ENCODE results near the gene TEP1. TPM values are rescaled to one million over a fixed set of nuclear protein-coding genes. Genes with fewer than 3 reads are reported as not detected.

Gene TEP1
- total RNA-seq, 4 donors from 2014 or later, result 91.6 to 138 (median 110) TPM

GRCh38 chr14:20347747-20348146 lies 65.6 kb downstream of the TEP1 start:
- no peak overlapping the region for H3K27ac ChIP-seq
- H3K36me3 ChIP-seq, result peaks cover 0 to 30% (median 0%) of the 10 kb centered on the region in 3 donors

DNA sequence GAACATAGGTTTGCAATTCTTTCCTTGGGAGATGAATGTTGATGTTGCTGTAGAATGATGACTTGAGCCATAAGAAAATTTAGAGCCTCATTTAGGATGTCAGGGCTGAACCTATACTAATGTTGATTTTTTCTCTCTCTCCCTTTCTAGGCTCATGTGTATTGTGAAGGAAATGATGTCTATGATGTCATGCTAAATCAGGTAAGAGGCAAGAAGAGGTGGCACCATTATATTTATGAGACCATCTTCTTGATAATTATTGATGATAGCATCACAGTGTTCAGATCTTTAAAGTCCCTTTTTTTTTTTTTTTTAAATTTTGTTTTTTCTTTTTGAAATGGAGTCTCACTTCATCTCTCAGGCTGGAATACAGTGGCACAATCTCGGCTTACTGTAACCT lies 66.6 kb downstream of the TEP1 start:
- peaks cover 0 to 21% (median 0%) of the 10 kb centered on the region in 3 donors for H3K36me3 ChIP-seq
- peaks cover 0 to 5% (median 0%) of the 10 kb centered on the region in 4 donors for H3K4me1 ChIP-seq
- H3K4me3 ChIP-seq, result no peak overlapping the region
- TF ChIP-seq, protein P1, sequence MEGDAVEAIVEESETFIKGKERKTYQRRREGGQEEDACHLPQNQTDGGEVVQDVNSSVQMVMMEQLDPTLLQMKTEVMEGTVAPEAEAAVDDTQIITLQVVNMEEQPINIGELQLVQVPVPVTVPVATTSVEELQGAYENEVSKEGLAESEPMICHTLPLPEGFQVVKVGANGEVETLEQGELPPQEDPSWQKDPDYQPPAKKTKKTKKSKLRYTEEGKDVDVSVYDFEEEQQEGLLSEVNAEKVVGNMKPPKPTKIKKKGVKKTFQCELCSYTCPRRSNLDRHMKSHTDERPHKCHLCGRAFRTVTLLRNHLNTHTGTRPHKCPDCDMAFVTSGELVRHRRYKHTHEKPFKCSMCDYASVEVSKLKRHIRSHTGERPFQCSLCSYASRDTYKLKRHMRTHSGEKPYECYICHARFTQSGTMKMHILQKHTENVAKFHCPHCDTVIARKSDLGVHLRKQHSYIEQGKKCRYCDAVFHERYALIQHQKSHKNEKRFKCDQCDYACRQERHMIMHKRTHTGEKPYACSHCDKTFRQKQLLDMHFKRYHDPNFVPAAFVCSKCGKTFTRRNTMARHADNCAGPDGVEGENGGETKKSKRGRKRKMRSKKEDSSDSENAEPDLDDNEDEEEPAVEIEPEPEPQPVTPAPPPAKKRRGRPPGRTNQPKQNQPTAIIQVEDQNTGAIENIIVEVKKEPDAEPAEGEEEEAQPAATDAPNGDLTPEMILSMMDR (IDR thresholded peaks at IDR 0.05), result no peak
- TF ChIP-seq POLR2A (IDR thresholded peaks at IDR 0.05), result no peak
- no peaks in the 10 kb centered on the region for H3K9me3 ChIP-seq
- DNase-seq, result no peak
- no peaks in the 10 kb centered on the region for H3K27me3 ChIP-seq
- H3K27ac ChIP-seq, result no peak overlapping the region

More at GRCh38 chr14:20347747-20348146, 65.6 kb downstream of the TEP1 start:
- TF ChIP-seq, protein P1 (IDR thresholded peaks at IDR 0.05), result no peak
- no peak for TF ChIP-seq POLR2A (IDR thresholded peaks at IDR 0.05)
- no peaks in the 10 kb centered on the region for H3K27me3 ChIP-seq
- H3K4me1 ChIP-seq, result peaks cover 0 to 5% (median 0%) of the 10 kb centered on the region in 4 donors
- no peaks in the 10 kb centered on the region for H3K9me3 ChIP-seq
- H3K4me3 ChIP-seq, result no peak overlapping the region
- no peak for DNase-seq

DNA sequence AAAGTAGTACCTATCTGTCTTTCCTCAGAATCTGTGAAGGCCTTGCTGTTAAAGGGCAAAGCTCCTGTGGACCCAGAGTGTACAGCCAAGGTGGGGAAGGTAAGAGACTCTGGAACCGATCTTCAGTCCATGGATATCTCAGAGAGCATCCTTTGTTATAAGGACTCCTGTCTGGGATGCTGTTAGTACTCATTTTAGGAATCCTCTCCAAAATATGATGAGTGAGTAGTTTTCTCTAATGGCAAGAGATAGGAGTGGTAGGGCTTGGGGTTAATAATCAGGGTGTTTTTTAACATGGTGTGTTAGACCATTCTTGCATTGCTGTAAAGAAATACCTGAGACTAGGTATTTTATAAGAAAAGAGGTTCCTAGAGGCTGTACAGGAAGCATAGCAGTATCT lies 67.9 kb downstream of the TEP1 start:
- Histone ChIP-seq H3K4me3 (no peak overlapping the region), H3K27ac (no peak overlapping the region), H3K4me1 (peaks cover 0 to 5% (median 0%) of the 10 kb centered on the region in 4 donors), H3K9me3 (no peaks in the 10 kb centered on the region), H3K36me3 (peaks cover 0 to 13% (median 0%) of the 10 kb centered on the region in 3 donors), H3K27me3 (no peaks in the 10 kb centered on the region)
- DNase-seq, result no peak
- TF ChIP-seq POLR2A (IDR thresholded peaks at IDR 0.05), result no peak
- TF ChIP-seq, protein P1 (IDR thresholded peaks at IDR 0.05), result no peak

DNA sequence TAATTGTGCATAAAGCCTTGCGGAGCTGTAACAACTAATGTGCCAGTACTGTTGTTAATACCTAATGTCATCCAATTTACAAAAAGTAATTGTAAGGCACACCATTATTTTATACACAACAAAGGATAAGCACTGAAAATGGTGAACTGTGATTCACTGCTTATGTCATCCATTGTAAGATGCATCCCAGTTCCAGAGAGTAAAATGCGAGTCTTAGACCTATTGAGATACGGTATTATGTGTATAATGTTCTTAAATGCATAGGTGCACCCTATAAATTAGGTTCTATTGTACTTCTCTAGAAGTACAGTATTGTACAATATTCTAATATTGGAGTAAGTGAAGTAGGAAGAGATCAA lies 69.5 kb downstream of the TEP1 start:
- Histone ChIP-seq H3K27ac (peak overlapping the region; percentile 89 to 94 (median 90)), H3K4me3 (peak overlapping the region; percentile 66 to 80 (median 71)), H3K4me1 (peaks cover 0 to 5% (median 0%) of the 10 kb centered on the region in 4 donors), H3K36me3 (peaks cover 0 to 7% (median 0%) of the 10 kb centered on the region in 3 donors), H3K27me3 (no peaks in the 10 kb centered on the region), H3K9me3 (no peaks in the 10 kb centered on the region)
- no peak for DNase-seq
- TF ChIP-seq, protein P1 (IDR thresholded peaks at IDR 0.05), result peak in 1 of 6 experiments; percentile 22
- TF ChIP-seq POLR2A (IDR thresholded peaks at IDR 0.05), result no peak

GRCh38 chr14:20343092-20343861 lies 70.0 kb downstream of the TEP1 start, which contains the start of gene PARP2:
Gene PARP2, plus strand, starts transcription at chr14:20343635. Its CDS starts 7 bp downstream, at chr14:20343642.
- no peaks in the 10 kb centered on the region for H3K9me3 ChIP-seq
- peaks cover 0 to 5% (median 0%) of the 10 kb centered on the region in 4 donors for H3K4me1 ChIP-seq
- H3K36me3 ChIP-seq, result peaks cover 0 to 7% (median 0%) of the 10 kb centered on the region in 3 donors
- H3K27me3 ChIP-seq, result no peaks in the 10 kb centered on the region
- peak; percentile 92 to 97 (median 96) for DNase-seq
- peak within 1 kb of the TSS; percentile 66 to 80 (median 71) for H3K4me3 ChIP-seq
- TF ChIP-seq, protein P1 (IDR thresholded peaks at IDR 0.05), result peak in 2 of 6 experiments; percentile 7 to 16
- TF ChIP-seq POLR2A (IDR thresholded peaks at IDR 0.05), result peak; percentile 94 to 99
- peak within 1 kb of the TSS; percentile 89 to 94 (median 90) for H3K27ac ChIP-seq

Measured in Peyer's patch (tissue), 4 donors.